Peyer's patch (tissue), 4 donors: ENCODE results near the gene ACCSL. TPM values are rescaled to one million over a fixed set of nuclear protein-coding genes. Genes with fewer than 3 reads are reported as not detected.

Source experiments
- DNase-seq, 3 donors: peaks; one replicate each; pipeline ENCODE4 v3.0.0-alpha.2; 2017 to 2019
- H3K27ac ChIP-seq, 4 donors: fragments of 200-600 bp; sonication (generic); one replicate each; pipeline ENCODE4 v1.5.1; 2016 to 2019
- H3K27me3 ChIP-seq, 2 donors: fragments of 200-600 bp; sonication (generic); one replicate each; pipeline ENCODE4 v1.5.1; 2019
- H3K36me3 ChIP-seq, 3 donors: fragments of 200-600 bp; sonication (generic); one replicate each; pipeline ENCODE4 v1.5.1; 2016 to 2019
- H3K4me1 ChIP-seq, 4 donors: fragments of 200-600 bp; sonication (generic); one replicate each; pipeline ENCODE4 v1.5.1; 2016 to 2019
- H3K4me3 ChIP-seq, 4 donors: fragments of 200-600 bp; sonication (generic); 1 replicate in 3 of 4; 2 replicates in 1 of 4; pipeline ENCODE4 v1.5.1; 2016 to 2019; ENCODE audit warnings: mild to moderate bottlenecking in 1 of 4
- H3K9me3 ChIP-seq, 4 donors: fragments of 200-600 bp; sonication (generic); one replicate each; pipeline ENCODE4 v1.5.1; 2016 to 2019; ENCODE audit warnings: mild to moderate bottlenecking in 1 of 4
- POLR2A ChIP-seq, 2 donors: fragments of 450-650 bp; IDR thresholded peaks; one replicate each; pipeline ENCODE4 v1.5.1; 2017; ENCODE audit warnings: antibody characterized with exemption in 2 of 2, mild to moderate bottlenecking in 2 of 2, moderate library complexity in 2 of 2
- total RNA-seq, 4 donors: library from RNA; depleted of rRNA; stranded (reverse); fragments of >200 nt; gene quantifications; one replicate each; pipeline ENCODE4 v1.1.0, GENCODE V29; 2016
- TF ChIP-seq, protein P1 (sequence below), 6 experiments: fragments of 450-650 bp in 4 of 6; fragments of 200-600 bp in 2 of 6; sonication (generic) in 1 of 6; IDR thresholded peaks; one replicate each; pipeline ENCODE4 v1.5.1; 2017 to 2019; ENCODE audit warnings: antibody characterized with exemption in 6 of 6, mild to moderate bottlenecking in 3 of 6, moderate library complexity in 1 of 6

Gene ACCSL
- total RNA-seq, 4 donors from 2014 or later, result not detected

DNA sequence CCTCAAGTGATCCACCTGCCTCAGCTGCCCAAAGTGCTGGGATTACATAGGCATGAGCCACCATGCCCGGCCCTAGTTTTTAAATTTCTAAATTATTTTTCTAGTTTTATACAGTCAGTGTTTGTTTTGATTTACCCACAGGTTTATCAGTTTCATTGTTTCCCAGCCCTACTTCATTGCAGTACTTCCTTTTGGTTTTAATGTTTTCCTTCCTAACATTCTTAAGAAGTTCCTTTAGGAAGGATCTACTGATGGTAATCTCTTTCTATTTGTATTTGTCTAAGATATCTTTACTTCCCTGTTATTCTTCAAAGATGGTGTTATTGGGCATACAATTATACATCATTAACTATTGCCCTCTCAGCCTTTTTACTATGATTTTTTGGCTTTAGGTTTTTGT, 42.8 kb downstream of the ACCSL start:
- TF ChIP-seq POLR2A (IDR thresholded peaks at IDR 0.05), result no peak
- TF ChIP-seq, protein P1, sequence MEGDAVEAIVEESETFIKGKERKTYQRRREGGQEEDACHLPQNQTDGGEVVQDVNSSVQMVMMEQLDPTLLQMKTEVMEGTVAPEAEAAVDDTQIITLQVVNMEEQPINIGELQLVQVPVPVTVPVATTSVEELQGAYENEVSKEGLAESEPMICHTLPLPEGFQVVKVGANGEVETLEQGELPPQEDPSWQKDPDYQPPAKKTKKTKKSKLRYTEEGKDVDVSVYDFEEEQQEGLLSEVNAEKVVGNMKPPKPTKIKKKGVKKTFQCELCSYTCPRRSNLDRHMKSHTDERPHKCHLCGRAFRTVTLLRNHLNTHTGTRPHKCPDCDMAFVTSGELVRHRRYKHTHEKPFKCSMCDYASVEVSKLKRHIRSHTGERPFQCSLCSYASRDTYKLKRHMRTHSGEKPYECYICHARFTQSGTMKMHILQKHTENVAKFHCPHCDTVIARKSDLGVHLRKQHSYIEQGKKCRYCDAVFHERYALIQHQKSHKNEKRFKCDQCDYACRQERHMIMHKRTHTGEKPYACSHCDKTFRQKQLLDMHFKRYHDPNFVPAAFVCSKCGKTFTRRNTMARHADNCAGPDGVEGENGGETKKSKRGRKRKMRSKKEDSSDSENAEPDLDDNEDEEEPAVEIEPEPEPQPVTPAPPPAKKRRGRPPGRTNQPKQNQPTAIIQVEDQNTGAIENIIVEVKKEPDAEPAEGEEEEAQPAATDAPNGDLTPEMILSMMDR (IDR thresholded peaks at IDR 0.05), result no peak
- Histone ChIP-seq H3K4me1 (peaks cover 0 to 10% (median 2%) of the 10 kb centered on the region in 4 donors), H3K27me3 (no peaks in the 10 kb centered on the region), H3K9me3 (no peaks in the 10 kb centered on the region), H3K4me3 (no peak overlapping the region), H3K27ac (no peak overlapping the region), H3K36me3 (no peaks in the 10 kb centered on the region)
- DNase-seq, result no peak

DNA sequence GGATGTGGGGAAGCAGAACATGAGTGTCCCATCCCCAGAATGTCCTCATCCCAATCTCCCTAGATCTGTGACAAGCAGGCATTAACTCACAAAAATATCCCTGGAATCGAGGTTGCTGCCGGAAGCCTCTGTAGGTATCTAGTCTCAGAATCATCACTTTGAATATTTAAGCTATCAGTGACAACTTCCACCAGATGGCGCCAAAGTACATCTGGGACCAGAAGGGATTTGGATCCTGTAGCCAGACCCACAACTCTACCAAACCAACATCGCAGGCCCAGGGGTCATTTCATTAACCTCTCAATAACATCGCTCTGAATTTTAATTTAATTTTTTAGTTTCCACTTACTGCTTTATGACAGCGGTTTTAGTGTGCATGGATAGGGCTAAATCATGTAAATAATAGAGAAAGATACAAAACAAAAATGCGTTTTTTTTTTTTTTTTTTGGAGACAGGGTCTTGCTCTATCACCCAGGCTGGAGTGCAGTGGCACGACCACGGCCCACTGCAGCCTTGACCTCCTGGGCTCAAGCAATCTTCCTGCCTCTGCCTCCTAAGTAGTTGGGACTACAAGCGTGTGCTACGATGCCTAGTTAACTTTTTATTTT, 46.6 kb downstream of the ACCSL start:
- Histone ChIP-seq H3K27ac (no peak overlapping the region), H3K27me3 (no peaks in the 10 kb centered on the region), H3K4me1 (peaks cover 0 to 23% (median 2%) of the 10 kb centered on the region in 4 donors), H3K4me3 (no peak overlapping the region), H3K36me3 (peaks cover 0 to 2% (median 0%) of the 10 kb centered on the region in 3 donors), H3K9me3 (no peaks in the 10 kb centered on the region)
- peak in 2 of 3 donors; percentile 87 to 96 for DNase-seq
- TF ChIP-seq, protein P1 (IDR thresholded peaks at IDR 0.05), result peak; percentile 43 to 83 (median 72)
- TF ChIP-seq POLR2A (IDR thresholded peaks at IDR 0.05), result no peak

DNA sequence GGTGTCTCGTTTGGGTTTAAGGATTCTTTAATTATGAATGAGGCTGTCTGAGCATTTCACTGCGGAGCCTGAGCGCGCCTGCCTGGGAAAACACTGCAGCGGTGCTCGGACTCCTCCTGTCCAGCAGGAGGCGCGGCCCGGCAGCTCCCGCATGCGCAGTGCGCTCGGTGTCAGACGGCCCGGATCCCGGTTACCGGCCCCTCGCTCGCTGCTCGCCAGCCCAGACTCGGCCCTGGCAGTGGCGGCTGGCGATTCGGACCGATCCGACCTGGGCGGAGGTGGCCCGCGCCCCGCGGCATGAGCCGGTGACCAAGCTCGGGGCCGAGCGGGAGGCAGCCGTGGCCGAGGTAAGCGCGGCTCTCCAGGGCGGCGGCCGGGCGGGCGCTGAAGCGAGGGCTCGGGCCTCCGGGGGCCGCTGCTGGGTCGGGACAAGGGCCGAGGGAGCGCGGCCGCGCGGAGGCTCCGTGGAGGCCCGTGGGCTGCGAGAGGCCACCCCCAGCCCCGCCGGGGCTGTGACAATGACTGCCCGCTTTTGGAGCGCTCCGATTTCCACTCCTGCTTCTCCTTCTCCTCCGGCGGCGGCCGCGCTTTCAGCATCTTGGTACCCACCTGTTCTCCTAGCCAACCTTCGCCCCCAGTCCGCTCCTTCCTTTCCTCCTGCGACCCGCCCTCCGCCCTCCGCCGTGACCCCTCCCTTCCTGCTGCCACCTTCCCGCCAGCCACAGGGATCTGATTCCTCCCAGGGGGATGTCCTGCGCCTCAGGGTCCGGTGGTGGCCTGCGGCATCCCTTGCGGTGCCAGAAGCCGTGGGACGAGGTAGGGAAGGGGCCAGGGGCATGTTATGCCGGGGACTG, 48.0 kb downstream of the ACCSL start, which contains the start of gene EXT2:
Gene EXT2 (plus strand): TSS at position 173 of the 854 bp plus-strand sequence. CDS start 12,035 bp downstream, outside the sequence.
- H3K4me3 ChIP-seq, result peak within 1 kb of the TSS; percentile 62 to 96 (median 85)
- no peaks in the 10 kb centered on the region for H3K27me3 ChIP-seq
- H3K9me3 ChIP-seq, result no peaks in the 10 kb centered on the region
- TF ChIP-seq POLR2A (IDR thresholded peaks at IDR 0.05), result peak; percentile 66 to 72
- TF ChIP-seq, protein P1 (IDR thresholded peaks at IDR 0.05), result peak; percentile 79 to 91 (median 88)
- H3K4me1 ChIP-seq, result peaks cover 0 to 23% (median 2%) of the 10 kb centered on the region in 4 donors
- peak within 1 kb of the TSS; percentile 73 to 94 (median 80) for H3K27ac ChIP-seq
- peak; percentile 83 to 95 (median 92) for DNase-seq
- H3K36me3 ChIP-seq, result peaks cover 0 to 8% (median 0%) of the 10 kb centered on the region in 3 donors

DNA sequence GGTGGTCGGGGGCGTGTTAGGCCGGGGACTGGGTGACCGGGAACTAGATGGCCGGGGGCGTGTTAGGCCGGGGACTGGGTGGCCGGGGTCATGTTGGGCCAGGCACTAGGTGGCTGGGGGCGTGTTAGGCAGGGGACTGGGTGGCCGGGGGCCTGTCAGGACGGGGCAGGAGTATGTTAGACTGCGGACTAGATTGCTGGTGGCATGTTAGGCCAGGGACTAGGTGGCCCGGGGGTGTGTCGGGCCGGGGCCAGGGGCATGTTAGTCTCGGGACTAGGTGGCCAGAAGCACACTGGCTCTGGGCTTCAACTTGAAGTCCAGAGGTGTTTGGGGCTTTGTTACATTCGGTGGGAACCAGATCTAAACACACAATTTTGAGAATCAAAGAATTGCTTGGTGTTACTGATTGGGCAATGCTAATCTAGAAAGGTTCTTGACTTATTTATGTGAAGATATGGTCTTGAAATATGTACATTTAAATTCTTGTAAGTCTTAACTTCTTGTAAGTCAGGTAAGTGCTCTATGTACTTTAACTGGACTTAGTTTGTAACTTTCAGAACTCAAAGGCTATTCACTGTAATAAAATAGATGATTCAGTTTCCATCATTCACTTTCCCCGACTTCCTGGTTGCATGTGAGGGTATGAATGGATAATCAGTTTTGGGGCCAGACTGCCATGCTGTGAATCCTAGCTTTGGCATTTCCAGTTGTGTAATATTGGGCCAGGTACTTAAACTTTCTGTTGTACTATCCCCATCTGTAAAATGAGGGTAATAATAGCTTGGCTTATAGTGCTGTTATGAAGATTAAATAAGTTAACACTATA, 48.8 kb downstream of the ACCSL start:
- Histone ChIP-seq H3K36me3 (peaks cover 0 to 8% (median 0%) of the 10 kb centered on the region in 3 donors), H3K9me3 (no peaks in the 10 kb centered on the region), H3K27me3 (no peaks in the 10 kb centered on the region), H3K4me1 (peaks cover 0 to 23% (median 2%) of the 10 kb centered on the region in 4 donors), H3K27ac (peak overlapping the region; percentile 73 to 94 (median 80)), H3K4me3 (peak overlapping the region; percentile 62 to 96 (median 85))
- DNase-seq, result no peak
- TF ChIP-seq POLR2A (IDR thresholded peaks at IDR 0.05), result peak in 1 of 2 donors; percentile 27
- TF ChIP-seq, protein P1 (IDR thresholded peaks at IDR 0.05), result no peak

DNA sequence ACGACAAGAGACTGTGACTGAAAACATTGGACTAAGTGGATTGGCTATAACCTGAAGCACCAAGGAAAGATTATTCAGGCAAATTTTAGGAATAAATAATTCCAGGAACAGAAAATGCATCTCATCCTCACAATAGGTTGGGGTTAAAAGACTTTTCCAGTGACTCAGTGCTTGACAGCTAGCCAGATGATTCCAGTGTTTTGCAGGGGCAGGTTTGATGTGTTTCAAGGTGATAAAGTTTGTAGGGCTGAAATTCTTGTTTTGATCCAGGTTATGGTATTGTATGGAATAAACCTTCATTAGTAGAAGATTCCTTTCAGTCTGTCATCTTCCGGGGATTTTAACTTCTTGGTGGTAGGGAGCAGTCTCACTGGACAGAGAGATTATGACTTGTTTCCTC, 50.0 kb downstream of the ACCSL start:
- TF ChIP-seq POLR2A (IDR thresholded peaks at IDR 0.05), result no peak
- TF ChIP-seq, protein P1 (IDR thresholded peaks at IDR 0.05), result no peak
- peaks cover 0 to 23% (median 2%) of the 10 kb centered on the region in 4 donors for H3K4me1 ChIP-seq

More for the DNA sequence above, 50.0 kb downstream of the ACCSL start:
- Histone ChIP-seq H3K9me3 (no peaks in the 10 kb centered on the region), H3K36me3 (peaks cover 0 to 8% (median 0%) of the 10 kb centered on the region in 3 donors), H3K4me3 (no peak overlapping the region), H3K27me3 (no peaks in the 10 kb centered on the region), H3K27ac (no peak overlapping the region)
- DNase-seq, result no peak
